COLO829 (cell line): Measurements from ENCODE around the gene SPI1.
"Not testable (repeated sequence)": the region's sequence is repeated elsewhere in the genome, so short reads cannot be mapped to it uniquely, and the experiment has no call there.

Experiments
- DNase-seq: peaks from one replicate; pipeline ENCODE4 v3.0.0; 2012; ENCODE audit warnings: low spot score

Gene SPI1

GRCh38 chr11:47340010-47340409, 38.3 kb downstream of the SPI1 start:
- no peak for DNase-seq

- DNase-seq = no peak
Measured at GRCh38 chr11:47338396-47339241, 39.7 kb downstream of the SPI1 start.

- no peak for DNase-seq
Measured at GRCh38 chr11:47337229-47337924, 41.0 kb downstream of the SPI1 start.

- DNase-seq = no peak
Measured at GRCh38 chr11:47336595-47336994, 41.8 kb downstream of the SPI1 start.

GRCh38 chr11:47335733-47336132, 42.6 kb downstream of the SPI1 start:
- no peak for DNase-seq

GRCh38 chr11:47334699-47335411, 43.5 kb downstream of the SPI1 start:
- not testable (repeated sequence) for DNase-seq

GRCh38 chr11:47333886-47334443, 44.4 kb downstream of the SPI1 start:
- no peak for DNase-seq

GRCh38 chr11:47333526-47333845, 44.9 kb downstream of the SPI1 start:
- DNase-seq = no peak

- DNase-seq = no peak
Measured at GRCh38 chr11:47332791-47333525, 45.4 kb downstream of the SPI1 start.

GRCh38 chr11:47332303-47332711, 46.0 kb downstream of the SPI1 start:
- DNase-seq = no peak

- no peak for DNase-seq
Measured at GRCh38 chr11:47331454-47332302, 46.7 kb downstream of the SPI1 start.

GRCh38 chr11:47329987-47330931, 48.1 kb downstream of the SPI1 start:
- DNase-seq = no peak

- DNase-seq = no peak
Measured at GRCh38 chr11:47329431-47329986, 48.8 kb downstream of the SPI1 start.

- no peak for DNase-seq
Measured at GRCh38 chr11:47328449-47329390, 49.6 kb downstream of the SPI1 start.

GRCh38 chr11:47327949-47328348, 50.4 kb downstream of the SPI1 start:
- no peak for DNase-seq

- DNase-seq = no peak
Measured at GRCh38 chr11:47327025-47327424, 51.3 kb downstream of the SPI1 start.

- no peak for DNase-seq
Measured at GRCh38 chr11:47326198-47326597, 52.1 kb downstream of the SPI1 start.
